Mesodermal cell (in vitro differentiated cells): ENCODE results near the gene NBR1.
"Not testable (repeated sequence)": the region's sequence is repeated elsewhere in the genome, so short reads cannot be mapped to it uniquely, and the experiment has no call there.

Source experiments
- H3K27ac ChIP-seq: 2 replicates; pipeline ENCODE4 v1.7.0; 2013; ENCODE audit warnings: mild to moderate bottlenecking, low read depth, low read length, moderate library complexity; ENCODE audit not compliant: severe bottlenecking
- H3K36me3 ChIP-seq: 2 replicates; pipeline ENCODE4 v1.7.1; 2013; ENCODE audit warnings: mild to moderate bottlenecking, low read length, moderate library complexity; ENCODE audit not compliant: control insufficient read depth, insufficient read depth
- H3K4me1 ChIP-seq: one replicate; pipeline ENCODE4 v1.7.1; 2013; ENCODE audit warnings: mild to moderate bottlenecking, low read length; ENCODE audit not compliant: insufficient read depth, control insufficient read depth, poor library complexity, severe bottlenecking
- H3K4me3 ChIP-seq: 2 replicates; pipeline ENCODE4 v1.7.0; 2013; ENCODE audit warnings: low read length, control low read depth, mild to moderate bottlenecking; ENCODE audit not compliant: insufficient read depth, poor library complexity, severe bottlenecking; ENCODE audit errors: extremely low read depth
- H3K9me3 ChIP-seq: 2 replicates; pipeline ENCODE4 v1.7.1; 2013; ENCODE audit warnings: mild to moderate bottlenecking, low read length, moderate library complexity; ENCODE audit not compliant: control insufficient read depth
- WGBS, 2 experiments: methylation state at CpG; one replicate each; pipeline ENCODE4 v1.1.5; 2013; ENCODE audit warnings: missing lambda C conversion rate in 2 of 2; ENCODE audit not compliant: insufficient coverage in 2 of 2; 5-methylcytosine and 5-hydroxymethylcytosine counted together

The NBR1 gene

GRCh38 chr17:43134774-43135453 is 36.1 kb upstream of the NBR1 start:
- peaks cover 17% of the 10 kb centered on the region for H3K36me3 ChIP-seq
- no peak overlapping the region for H3K4me3 ChIP-seq
- no peak overlapping the region for H3K27ac ChIP-seq
- H3K4me1 ChIP-seq = no peaks in the 10 kb centered on the region
- WGBS, 2 experiments = 94 to 97% methylated on average over 24 of the region's 25 CpGs
- no peaks in the 10 kb centered on the region for H3K9me3 ChIP-seq

GRCh38 chr17:43135454-43135819 is 35.6 kb upstream of the NBR1 start:
- Histone ChIP-seq H3K27ac (no peak overlapping the region), H3K4me3 (no peak overlapping the region), H3K4me1 (no peaks in the 10 kb centered on the region), H3K36me3 (peaks cover 17% of the 10 kb centered on the region), H3K9me3 (no peaks in the 10 kb centered on the region)
- 95 to 97% methylated on average over 18 to 19 of the region's 19 CpGs for WGBS, 2 experiments

GRCh38 chr17:43136574-43136973 is 34.4 kb upstream of the NBR1 start:
- not testable (repeated sequence) for H3K27ac ChIP-seq, H3K4me1 ChIP-seq, H3K4me3 ChIP-seq, H3K9me3 ChIP-seq
- WGBS, 2 experiments = 83 to 100% methylated on average over 1 to 2 of the region's 3 CpGs
- peaks cover 17% of the 10 kb centered on the region for H3K36me3 ChIP-seq

- H3K9me3 ChIP-seq = not testable (repeated sequence)
These were observed 32.5 kb upstream of the NBR1 start for GRCh38 chr17:43138531-43138930.

GRCh38 chr17:43140396-43141332 is 30.4 kb upstream of the NBR1 start:
- WGBS, 2 experiments = 89 to 92% methylated on average over 9 to 11 of the region's 11 CpGs
- Histone ChIP-seq H3K4me1 (no peaks in the 10 kb centered on the region), H3K9me3 (no peaks in the 10 kb centered on the region), H3K27ac (no peak overlapping the region), H3K36me3 (peaks cover 2% of the 10 kb centered on the region), H3K4me3 (no peak overlapping the region)

More at GRCh38 chr17:43138531-43138930, 32.5 kb upstream of the NBR1 start:
- 90 to 93% methylated on average over 2 of the region's 4 CpGs for WGBS, 2 experiments
- not testable (repeated sequence) for H3K4me3 ChIP-seq, H3K4me1 ChIP-seq, H3K27ac ChIP-seq
- peaks cover 10% of the 10 kb centered on the region for H3K36me3 ChIP-seq

GRCh38 chr17:43142153-43142552 is 28.9 kb upstream of the NBR1 start:
- WGBS, 2 experiments = 92 to 97% methylated on average over 4 of the region's 5 CpGs
- no peak overlapping the region for H3K27ac ChIP-seq
- H3K36me3 ChIP-seq = no peaks in the 10 kb centered on the region
- H3K4me1 ChIP-seq = no peaks in the 10 kb centered on the region
- no peaks in the 10 kb centered on the region for H3K9me3 ChIP-seq
- H3K4me3 ChIP-seq = no peak overlapping the region

- no peaks in the 10 kb centered on the region for H3K4me1 ChIP-seq
- WGBS, 2 experiments = 96 to 100% methylated on average over 3 to 4 of the region's 5 CpGs
These were observed 27.8 kb upstream of the NBR1 start for GRCh38 chr17:43143201-43143600.

GRCh38 chr17:43146649-43147048 is 24.4 kb upstream of the NBR1 start:
- H3K4me1 ChIP-seq = no peaks in the 10 kb centered on the region
- no peak overlapping the region for H3K27ac ChIP-seq
- WGBS, 2 experiments = 92% methylated on average over 4 of the region's 4 CpGs; no CpG with 5 or more reads in 1 of the 2 experiments
- peaks cover 5% of the 10 kb centered on the region for H3K36me3 ChIP-seq
- H3K4me3 ChIP-seq = no peak overlapping the region
- H3K9me3 ChIP-seq = no peaks in the 10 kb centered on the region

More at GRCh38 chr17:43143201-43143600, 27.8 kb upstream of the NBR1 start:
- no peak overlapping the region for H3K27ac ChIP-seq
- no peaks in the 10 kb centered on the region for H3K36me3 ChIP-seq
- H3K4me3 ChIP-seq = no peak overlapping the region
- H3K9me3 ChIP-seq = no peaks in the 10 kb centered on the region

GRCh38 chr17:43151880-43152456 is 19.0 kb upstream of the NBR1 start:
- H3K9me3 ChIP-seq = no peaks in the 10 kb centered on the region
- H3K4me3 ChIP-seq = no peak overlapping the region
- 96 to 100% methylated on average over 1 to 2 of the region's 3 CpGs for WGBS, 2 experiments
- no peak overlapping the region for H3K27ac ChIP-seq
- no peaks in the 10 kb centered on the region for H3K4me1 ChIP-seq
- H3K36me3 ChIP-seq = peaks cover 9% of the 10 kb centered on the region

GRCh38 chr17:43153197-43153835 is 17.7 kb upstream of the NBR1 start:
- H3K4me1 ChIP-seq, H3K9me3 ChIP-seq: not testable (repeated sequence)
- 92 to 100% methylated on average over 2 of the region's 3 CpGs for WGBS, 2 experiments

More at GRCh38 chr17:43153197-43153835, 17.7 kb upstream of the NBR1 start:
- H3K36me3 ChIP-seq, H3K4me3 ChIP-seq, H3K27ac ChIP-seq: not testable (repeated sequence)
